Measurements from ENCODE around the gene PFKFB1.
"Not testable (repeated sequence)": the region's sequence is repeated elsewhere in the genome, so short reads cannot be mapped to it uniquely, and the experiment has no call there.

Gene PFKFB1

GRCh38 chrX:54992911-54993622 is 921 bp downstream of the PFKFB1 start:
- no peak for DNase-seq (ENCODE audit: low read depth in 2 of 2)

- DNase-seq (ENCODE audit: low read depth in 2 of 2) = no peak
Measured at GRCh38 chrX:54991706-54992105, 2.3 kb downstream of the PFKFB1 start.

- DNase-seq (ENCODE audit: low read depth in 2 of 2) = not testable (repeated sequence)
Measured at GRCh38 chrX:54983306-54983705, 10.7 kb downstream of the PFKFB1 start.

- no peak for DNase-seq (ENCODE audit: low read depth in 2 of 2)
Measured at GRCh38 chrX:54980334-54980733, 13.7 kb downstream of the PFKFB1 start.

- no peak for DNase-seq (ENCODE audit: low read depth in 2 of 2)
Measured at GRCh38 chrX:54979432-54979831, 14.6 kb downstream of the PFKFB1 start.

- no peak for DNase-seq (ENCODE audit: low read depth in 2 of 2)
Measured at GRCh38 chrX:54978448-54978847, 15.5 kb downstream of the PFKFB1 start.

GRCh38 chrX:54977387-54977786 is 16.6 kb downstream of the PFKFB1 start:
- DNase-seq (ENCODE audit: low read depth in 2 of 2) = no peak

- DNase-seq (ENCODE audit: low read depth in 2 of 2) = no peak
Measured at GRCh38 chrX:54964766-54965497, 29.1 kb downstream of the PFKFB1 start.

- DNase-seq (ENCODE audit: low read depth in 2 of 2) = no peak
Measured at GRCh38 chrX:54961750-54962149, 32.2 kb downstream of the PFKFB1 start.

- no peak for DNase-seq (ENCODE audit: low read depth in 2 of 2)
Measured at GRCh38 chrX:54950730-54951375, 43.1 kb downstream of the PFKFB1 start.

GRCh38 chrX:54945224-54945623 is 48.8 kb downstream of the PFKFB1 start:
- no peak for DNase-seq (ENCODE audit: low read depth in 2 of 2)

- DNase-seq (ENCODE audit: low read depth in 2 of 2) = no peak
Measured at GRCh38 chrX:54944816-54945215, 49.2 kb downstream of the PFKFB1 start.

GRCh38 chrX:54937416-54937815 is 56.6 kb downstream of the PFKFB1 start:
- DNase-seq (ENCODE audit: low read depth in 2 of 2) = no peak

GRCh38 chrX:54935306-54935705 is 58.7 kb downstream of the PFKFB1 start:
- DNase-seq (ENCODE audit: low read depth in 2 of 2) = no peak

GRCh38 chrX:54934890-54935289 is 59.1 kb downstream of the PFKFB1 start:
- no peak for DNase-seq (ENCODE audit: low read depth in 2 of 2)

GRCh38 chrX:54934058-54934457 is 59.9 kb downstream of the PFKFB1 start:
- DNase-seq (ENCODE audit: low read depth in 2 of 2) = no peak

GRCh38 chrX:54933150-54933826 is 60.7 kb downstream of the PFKFB1 start:
- no peak for DNase-seq (ENCODE audit: low read depth in 2 of 2)

- no peak for DNase-seq (ENCODE audit: low read depth in 2 of 2)
Measured at GRCh38 chrX:54931107-54931506, 62.9 kb downstream of the PFKFB1 start.

GRCh38 chrX:54930291-54931049 is 63.5 kb downstream of the PFKFB1 start:
- no peak for DNase-seq (ENCODE audit: low read depth in 2 of 2)

GRCh38 chrX:54928876-54929275 is 65.1 kb downstream of the PFKFB1 start:
- no peak for DNase-seq (ENCODE audit: low read depth in 2 of 2)

- no peak for DNase-seq (ENCODE audit: low read depth in 2 of 2)
Measured at GRCh38 chrX:54926978-54927377, 67.0 kb downstream of the PFKFB1 start.

- DNase-seq (ENCODE audit: low read depth in 2 of 2) = no peak
Measured at GRCh38 chrX:54923376-54923775, 70.6 kb downstream of the PFKFB1 start.

Measured in activated CD8-positive, alpha-beta memory T cell treated with anti-CD3 and anti-CD28 coated beads for 4 hours (primary cell).